Astrocyte of the cerebellum (primary cell): ENCODE data around the gene TSPAN31.
A peak's percentile ranks its signal among the peaks of the same experiment; 100 is the strongest.

Experiments
- DNase-seq: peaks from one replicate; pipeline ENCODE4 v3.0.0-alpha.2; 2011; ENCODE audit warnings: low read depth
- H3K4me3 ChIP-seq: 2 replicates; pipeline ENCODE4 v1.5.1; 2011; ENCODE audit warnings: mild to moderate bottlenecking, low read depth, low read length, moderate library complexity
- in situ Hi-C: cut with HindIII; loops from 2 replicates; pipeline ENCODE4 v1.10.0; 2017; ENCODE audit warnings: low sequenced_read_pairs
- TF ChIP-seq, protein P1 (sequence below): IDR thresholded peaks from 2 replicates; pipeline ENCODE4 v1.5.1; 2012; ENCODE audit warnings: low read length, low read depth, moderate library complexity, mild to moderate bottlenecking; ENCODE audit errors: missing control alignments

The TSPAN31 gene

GRCh38 chr12:57758552-57759359 lies 13.9 kb downstream of the TSPAN31 start:
- no peak for DNase-seq
- H3K4me3 ChIP-seq = no peak overlapping the region
- TF ChIP-seq, protein P1, sequence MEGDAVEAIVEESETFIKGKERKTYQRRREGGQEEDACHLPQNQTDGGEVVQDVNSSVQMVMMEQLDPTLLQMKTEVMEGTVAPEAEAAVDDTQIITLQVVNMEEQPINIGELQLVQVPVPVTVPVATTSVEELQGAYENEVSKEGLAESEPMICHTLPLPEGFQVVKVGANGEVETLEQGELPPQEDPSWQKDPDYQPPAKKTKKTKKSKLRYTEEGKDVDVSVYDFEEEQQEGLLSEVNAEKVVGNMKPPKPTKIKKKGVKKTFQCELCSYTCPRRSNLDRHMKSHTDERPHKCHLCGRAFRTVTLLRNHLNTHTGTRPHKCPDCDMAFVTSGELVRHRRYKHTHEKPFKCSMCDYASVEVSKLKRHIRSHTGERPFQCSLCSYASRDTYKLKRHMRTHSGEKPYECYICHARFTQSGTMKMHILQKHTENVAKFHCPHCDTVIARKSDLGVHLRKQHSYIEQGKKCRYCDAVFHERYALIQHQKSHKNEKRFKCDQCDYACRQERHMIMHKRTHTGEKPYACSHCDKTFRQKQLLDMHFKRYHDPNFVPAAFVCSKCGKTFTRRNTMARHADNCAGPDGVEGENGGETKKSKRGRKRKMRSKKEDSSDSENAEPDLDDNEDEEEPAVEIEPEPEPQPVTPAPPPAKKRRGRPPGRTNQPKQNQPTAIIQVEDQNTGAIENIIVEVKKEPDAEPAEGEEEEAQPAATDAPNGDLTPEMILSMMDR = no peak
- in situ Hi-C loops = loop anchor here (5.0 kb wide), 1 partner anchor 59 kb away; the partner anchor contains the start of gene AVIL

- H3K4me3 ChIP-seq = no peak overlapping the region
- in situ Hi-C loops = loop anchor here (5.0 kb wide), 1 partner anchor 58 kb away; the partner anchor contains the start of gene AVIL
- no peak for DNase-seq
- TF ChIP-seq, protein P1 = peak; percentile 51
Measured at GRCh38 chr12:57759360-57759980, 14.6 kb downstream of the TSPAN31 start.

- in situ Hi-C loops = no loop called here
Measured at GRCh38 chr12:57760347-57760982, 15.6 kb downstream of the TSPAN31 start.

GRCh38 chr12:57761391-57761998 lies 16.7 kb downstream of the TSPAN31 start:
- H3K4me3 ChIP-seq = no peak overlapping the region
- in situ Hi-C loops = no loop called here
- no peak for DNase-seq
- TF ChIP-seq, protein P1 = no peak

More at GRCh38 chr12:57760347-57760982, 15.6 kb downstream of the TSPAN31 start:
- no peak overlapping the region for H3K4me3 ChIP-seq
- no peak for DNase-seq
- TF ChIP-seq, protein P1 = no peak

GRCh38 chr12:57762463-57762862 lies 17.6 kb downstream of the TSPAN31 start:
- in situ Hi-C loops = no loop called here
- no peak for DNase-seq
- no peak overlapping the region for H3K4me3 ChIP-seq
- TF ChIP-seq, protein P1 = no peak
